GM19438 (cell line): Measurements from ENCODE around the gene C11orf98.
"Not testable (repeated sequence)": the region's sequence is repeated elsewhere in the genome, so short reads cannot be mapped to it uniquely, and the experiment has no call there.

Experiments
- ATAC-seq: cut with Tn5 transposase; IDR thresholded peaks from one replicate; pipeline ENCODE4 v1.9.1; 2021; ENCODE audit warnings: low read depth; ENCODE audit not compliant: unreplicated experiment

Gene C11orf98

DNA sequence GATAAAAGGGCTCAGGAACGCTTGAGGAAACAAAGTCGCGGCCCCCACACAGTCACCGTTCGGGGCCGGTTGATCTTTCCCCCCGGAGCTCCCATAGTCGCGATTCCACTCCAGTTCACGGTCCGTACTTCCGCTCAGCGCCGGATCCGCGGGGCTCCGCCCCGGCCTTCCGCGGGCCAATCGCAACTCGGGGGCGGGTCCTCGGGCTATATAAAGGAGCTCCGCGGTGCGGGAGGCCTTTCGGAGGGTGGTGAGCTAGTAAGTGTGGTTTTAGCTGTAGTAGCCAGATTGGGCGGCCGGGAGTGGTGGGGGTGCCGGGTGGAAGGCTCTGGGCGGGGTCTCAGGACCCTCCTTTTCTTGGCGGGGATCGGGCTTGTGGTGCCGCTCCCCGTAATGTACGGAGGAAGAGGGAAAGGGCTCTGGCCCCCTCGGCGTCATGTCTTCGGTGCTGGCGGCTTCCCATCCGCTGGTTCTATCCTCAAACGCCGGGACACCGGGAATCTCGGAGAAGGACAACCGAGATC, at the start of gene C11orf98, which contains the start of gene CSKMT:
Gene C11orf98, minus strand, starts transcription at position 136 of the 524 bp plus-strand sequence. Its CDS starts 41 bp downstream, at position 95.
Gene CSKMT, plus strand, starts transcription at position 238 of the 524 bp plus-strand sequence. CDS start 568 bp downstream, outside the sequence.
- ATAC-seq, result peak; percentile 79

GRCh38 chr11:62713343-62713742, 48.3 kb upstream of the C11orf98 start:
- ATAC-seq, result no peak

DNA sequence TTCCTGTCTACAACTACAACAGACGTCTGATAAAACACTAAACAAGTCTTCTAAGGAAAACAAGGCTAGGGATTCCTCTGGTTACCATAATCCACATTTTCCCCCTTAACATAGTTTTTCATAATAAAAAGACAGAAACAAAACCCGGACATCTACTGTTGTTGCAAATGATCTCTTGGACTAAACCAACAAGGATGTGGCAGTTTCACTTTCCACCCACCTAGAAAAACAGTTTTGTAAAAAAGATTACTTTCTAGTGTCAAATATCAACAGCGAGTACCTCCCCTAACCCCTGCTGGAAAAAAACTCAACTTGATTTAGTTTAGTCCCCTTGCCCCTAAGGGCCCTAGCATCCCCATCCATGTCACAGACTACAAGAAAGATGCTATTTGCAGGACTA, 47.9 kb upstream of the C11orf98 start:
- ATAC-seq, result no peak

- no peak for ATAC-seq
These were observed 47.3 kb upstream of the C11orf98 start for GRCh38 chr11:62712276-62712812.

DNA sequence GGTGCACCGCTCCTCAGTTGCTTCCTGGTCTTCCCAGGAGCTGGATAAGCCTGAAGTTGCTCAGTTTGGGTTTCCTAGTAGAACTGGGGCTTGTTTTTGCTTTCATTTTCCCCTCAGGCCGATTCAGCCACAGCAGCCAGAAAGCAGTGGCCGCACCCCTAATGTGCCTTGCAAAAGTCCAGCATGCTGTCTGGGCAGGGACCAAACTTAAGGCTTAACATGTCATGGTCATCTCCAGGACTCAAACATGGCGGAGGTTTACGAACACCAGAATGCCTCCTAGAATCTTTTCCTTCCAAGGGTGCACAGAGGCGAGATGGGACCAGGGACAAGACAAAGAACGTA, 45.0 kb upstream of the C11orf98 start:
- no peak for ATAC-seq

- peak; percentile 56 for ATAC-seq
These were observed 44.4 kb upstream of the C11orf98 start for GRCh38 chr11:62709247-62710000.

GRCh38 chr11:62708793-62709192, 43.8 kb upstream of the C11orf98 start:
- no peak for ATAC-seq

GRCh38 chr11:62708392-62708791, 43.4 kb upstream of the C11orf98 start:
- no peak for ATAC-seq

DNA sequence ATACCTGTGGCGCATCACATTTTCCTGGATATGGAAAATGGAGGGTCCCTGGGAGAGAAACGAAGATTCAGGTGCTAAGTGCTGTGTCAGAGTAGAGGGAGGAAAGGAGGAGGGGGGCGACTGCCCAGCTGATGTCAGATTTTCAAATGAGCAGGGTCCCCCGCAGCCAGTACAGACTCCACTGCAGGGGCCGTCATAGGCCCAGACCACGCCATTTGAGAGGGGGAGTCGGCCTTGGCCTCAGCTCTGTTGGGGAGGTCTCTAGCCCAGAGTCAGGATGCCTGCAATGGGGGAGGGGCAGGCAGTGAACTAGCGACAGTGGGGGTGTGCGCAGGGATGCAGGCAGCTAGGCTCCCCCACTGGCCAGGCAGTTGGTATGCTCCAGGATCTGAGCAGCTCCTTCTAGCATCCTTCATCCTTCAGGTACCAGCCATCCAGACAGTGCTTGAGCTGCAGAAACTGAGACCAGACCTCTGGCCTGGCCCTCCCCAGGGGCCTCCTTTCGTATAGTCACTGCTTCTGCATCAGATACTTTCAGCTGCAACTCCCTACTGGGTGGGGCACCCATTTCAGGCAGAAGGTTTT, 42.4 kb upstream of the C11orf98 start, which contains the start of the genes BSCL2 and GNG3:
Gene BSCL2, minus strand, starts transcription at position 148 of the 585 bp plus-strand sequence. CDS start 229 bp downstream, outside the sequence.
Gene GNG3, plus strand, starts transcription at position 400 of the 585 bp plus-strand sequence. CDS start 620 bp downstream, outside the sequence.
- no peak for ATAC-seq

DNA sequence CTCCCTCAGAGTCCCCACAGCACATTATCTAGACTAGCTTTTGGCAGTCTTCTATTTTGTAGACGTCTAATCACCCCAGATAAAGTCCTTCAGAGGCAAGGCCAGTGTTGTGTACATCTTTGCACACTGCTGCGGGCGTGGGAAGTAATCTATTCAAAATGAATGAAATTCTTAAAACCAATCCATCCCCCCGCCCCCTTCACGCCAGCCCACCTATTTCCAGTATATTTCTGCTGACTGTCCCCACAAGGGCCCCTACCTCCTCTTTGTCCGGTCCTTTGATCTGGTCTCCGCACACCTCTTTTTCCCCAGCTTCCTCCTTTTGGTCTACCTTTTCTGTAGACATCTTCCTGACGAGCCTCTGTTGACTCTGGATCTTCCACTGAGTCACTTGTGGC, 41.8 kb upstream of the C11orf98 start:
- no peak for ATAC-seq

DNA sequence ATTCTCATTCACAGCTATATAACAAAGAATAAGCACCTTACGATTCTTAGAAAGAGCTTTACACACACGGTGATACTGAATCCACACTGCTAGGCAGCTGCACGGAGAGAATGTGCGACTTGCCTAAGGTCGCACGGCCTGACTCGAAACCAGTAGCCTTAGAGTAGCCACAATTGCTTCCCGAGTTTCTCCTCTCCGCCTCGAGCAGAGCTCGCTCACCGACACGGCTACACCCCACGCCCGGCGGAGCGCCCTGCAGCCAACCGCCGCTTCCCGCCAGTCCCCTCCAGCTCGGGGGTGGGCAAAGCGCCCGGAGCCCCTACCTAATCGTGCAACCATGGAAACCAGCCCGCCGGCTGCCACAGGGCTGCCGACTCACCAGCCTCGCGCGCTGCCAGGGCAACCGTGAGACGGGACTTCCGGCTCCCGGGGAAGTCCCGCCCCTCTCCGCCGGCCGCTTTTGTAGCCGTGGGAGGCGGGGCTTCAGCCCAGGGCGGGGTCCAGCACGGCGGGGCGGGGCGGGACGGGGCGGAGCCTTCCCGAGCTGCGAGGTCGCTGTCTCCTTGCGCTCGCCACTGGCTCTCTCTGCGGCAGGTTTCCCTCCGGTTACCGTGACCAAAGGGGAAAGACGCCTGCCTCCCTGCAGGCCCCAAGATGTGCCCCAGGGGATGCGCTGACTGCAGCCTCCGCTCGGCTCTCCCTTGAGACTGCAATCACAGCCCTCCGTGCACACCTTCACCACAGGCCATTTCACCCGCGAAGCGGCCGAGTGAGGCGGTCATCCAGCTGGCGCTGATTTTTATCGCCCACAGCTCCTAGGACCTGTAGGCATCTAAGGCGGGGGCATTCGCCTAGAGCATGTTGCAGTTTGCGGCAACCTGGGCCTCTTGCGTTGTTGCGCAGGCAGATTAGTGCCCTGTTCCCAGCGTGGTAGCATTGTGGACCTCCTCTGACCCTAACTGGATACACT, 41.2 kb upstream of the C11orf98 start:
- peak; percentile 50 for ATAC-seq

GRCh38 chr11:62705413-62705812, 40.4 kb upstream of the C11orf98 start:
- no peak for ATAC-seq

- not testable (repeated sequence) for ATAC-seq
These were observed 38.9 kb upstream of the C11orf98 start for GRCh38 chr11:62703921-62704320.

DNA sequence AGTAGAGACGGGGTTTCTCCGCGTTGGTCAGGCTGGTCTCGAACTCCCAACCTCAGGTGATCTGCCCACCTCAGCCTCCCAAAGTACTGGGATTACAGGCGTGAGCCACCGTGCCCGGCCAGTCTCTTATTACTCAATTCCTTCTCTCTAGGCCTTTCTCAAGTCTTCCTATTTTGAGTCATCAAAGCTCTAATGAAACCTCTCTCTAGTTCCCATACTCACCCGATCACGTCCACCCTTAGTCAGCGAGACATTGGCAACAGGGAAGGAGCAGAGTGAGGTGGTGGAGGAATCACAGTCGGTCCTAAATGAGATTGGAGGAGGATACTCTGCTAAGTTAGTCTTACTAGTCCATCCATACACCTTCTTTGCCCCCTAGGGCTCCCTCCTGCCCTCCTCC, 37.2 kb upstream of the C11orf98 start:
- ATAC-seq, result no peak

DNA sequence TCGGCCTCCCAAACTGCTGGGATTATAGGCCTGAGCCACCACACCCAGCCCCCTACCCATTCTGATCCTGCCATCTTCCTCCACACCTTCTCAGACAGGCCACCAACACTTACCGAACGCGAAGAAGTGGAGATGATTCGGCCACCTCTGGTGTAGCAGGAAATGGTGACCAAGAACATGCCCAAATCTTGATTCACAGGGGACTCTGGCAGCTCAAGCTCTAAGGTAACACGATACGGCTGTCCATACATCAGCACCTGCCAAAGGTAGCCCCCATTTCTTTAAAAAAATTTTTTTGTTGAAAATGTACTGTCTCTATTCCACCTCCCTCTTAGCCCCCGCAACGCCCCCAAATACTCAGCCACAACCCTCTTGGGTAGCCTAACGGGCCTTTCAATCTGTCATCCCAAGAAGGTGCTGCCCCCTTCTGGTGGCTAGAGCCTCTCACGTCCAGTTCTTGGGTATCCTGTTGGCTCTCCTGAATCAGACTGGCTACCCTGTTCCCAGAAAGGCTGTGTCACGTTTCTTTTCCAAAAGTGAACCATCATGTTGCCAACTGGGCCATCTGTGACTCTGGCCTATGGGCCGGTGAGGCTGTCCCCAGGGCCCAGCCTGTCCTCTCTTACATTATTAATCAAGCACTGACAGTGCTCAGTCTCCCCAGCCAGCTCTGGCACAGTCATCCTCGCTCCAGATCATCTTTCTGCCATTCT, 29.6 kb upstream of the C11orf98 start:
- ATAC-seq, result no peak

GRCh38 chr11:62693624-62694023, 28.6 kb upstream of the C11orf98 start:
- ATAC-seq, result not testable (repeated sequence)

DNA sequence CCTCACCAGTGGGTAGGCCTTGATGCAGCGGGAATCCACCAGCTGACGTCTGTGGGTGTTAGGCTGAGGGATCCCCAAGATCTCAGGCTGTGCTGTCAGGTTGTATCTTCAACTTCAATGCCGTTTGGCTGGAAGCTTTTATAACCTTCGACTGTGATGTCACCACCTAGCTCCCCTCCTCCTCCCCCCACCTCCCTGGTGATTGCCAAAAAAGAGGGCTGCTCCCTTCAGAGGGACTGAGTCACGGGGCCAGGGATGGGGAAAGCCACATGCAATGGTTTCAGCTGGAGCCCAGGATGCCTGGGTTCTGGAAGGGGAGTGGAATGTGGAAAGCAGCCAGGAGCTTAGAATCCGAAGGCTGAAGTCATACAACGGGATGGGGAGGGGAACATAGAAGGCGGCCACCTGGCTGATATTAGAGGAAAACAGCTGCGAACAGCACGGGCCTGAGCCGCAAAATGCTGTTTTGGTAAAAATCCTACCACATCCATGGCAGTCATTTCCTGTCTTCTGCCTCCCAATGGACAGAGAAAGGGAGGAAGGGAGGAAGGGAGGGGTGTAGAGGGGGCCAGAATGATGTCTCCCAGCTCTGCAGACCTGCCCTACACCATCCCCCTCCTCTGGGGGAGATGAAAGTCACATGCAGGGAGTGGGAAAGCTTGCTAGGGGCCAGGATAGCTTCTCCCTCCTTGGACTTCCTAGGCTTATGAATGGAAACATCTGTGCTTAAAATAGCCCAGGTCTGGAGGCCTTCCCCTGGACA, 24.6 kb upstream of the C11orf98 start, which contains the start of gene LRRN4CL:
Gene LRRN4CL, minus strand, starts transcription at position 110 of the 763 bp plus-strand sequence. CDS start 1,022 bp downstream, outside the sequence.
- ATAC-seq, result no peak

- no peak for ATAC-seq
These were observed 23.5 kb upstream of the C11orf98 start for GRCh38 chr11:62688491-62688890.
